HG02884 (cell line): ENCODE results near the gene KRTAP9-4.
"Not testable (repeated sequence)": the region's sequence is repeated elsewhere in the genome, so short reads cannot be mapped to it uniquely, and the experiment has no call there.

Source experiments
- ATAC-seq: cut with Tn5 transposase; IDR thresholded peaks from one replicate; pipeline ENCODE4 v1.9.1; 2021; ENCODE audit warnings: mild to moderate bottlenecking, moderate library complexity; ENCODE audit not compliant: unreplicated experiment

Gene KRTAP9-4

DNA sequence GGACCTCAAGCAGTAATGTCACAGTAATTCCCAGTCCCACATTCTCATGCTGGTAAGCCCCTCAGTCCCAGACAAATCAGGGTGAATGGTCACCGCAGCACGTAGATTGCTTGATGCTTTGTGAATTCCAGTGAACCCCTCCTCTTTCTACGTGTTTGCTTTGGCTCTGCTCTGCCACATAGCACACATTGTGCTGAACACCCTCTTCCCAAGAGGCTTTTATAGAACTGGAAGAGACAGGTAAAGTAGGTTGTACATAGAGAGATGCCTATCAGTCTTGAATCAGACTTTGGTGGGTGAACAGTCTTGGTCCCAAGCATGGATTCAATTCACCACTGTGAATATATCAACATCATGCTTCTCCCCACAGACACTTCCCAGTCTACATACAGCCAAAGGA, 15.1 kb downstream of the KRTAP9-4 start:
- no peak for ATAC-seq

DNA sequence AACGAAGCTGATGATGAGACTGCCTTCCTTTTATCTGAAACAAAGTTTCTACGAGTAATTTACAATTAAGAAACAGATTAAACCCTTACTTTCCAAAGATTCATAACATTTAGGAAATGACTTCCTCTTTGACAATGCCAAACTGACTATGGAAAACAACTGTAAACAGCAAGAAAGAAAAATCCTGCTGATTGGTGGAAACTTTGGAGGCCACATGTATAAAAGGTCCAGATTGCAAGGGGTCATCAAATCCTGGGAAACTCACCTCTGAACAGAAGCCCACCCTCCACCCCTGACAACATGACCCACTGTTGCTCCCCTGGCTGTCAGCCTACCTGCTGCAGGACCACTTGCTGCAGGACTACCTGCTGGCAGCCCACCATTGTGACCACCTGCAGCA, 15.6 kb downstream of the KRTAP9-4 start, which contains the start of gene KRTAP9-6:
TSS of gene KRTAP9-6 (plus strand) at position 301 of the 400 bp plus-strand sequence. CDS start at position 301, 0 bp downstream.
- no peak for ATAC-seq

DNA sequence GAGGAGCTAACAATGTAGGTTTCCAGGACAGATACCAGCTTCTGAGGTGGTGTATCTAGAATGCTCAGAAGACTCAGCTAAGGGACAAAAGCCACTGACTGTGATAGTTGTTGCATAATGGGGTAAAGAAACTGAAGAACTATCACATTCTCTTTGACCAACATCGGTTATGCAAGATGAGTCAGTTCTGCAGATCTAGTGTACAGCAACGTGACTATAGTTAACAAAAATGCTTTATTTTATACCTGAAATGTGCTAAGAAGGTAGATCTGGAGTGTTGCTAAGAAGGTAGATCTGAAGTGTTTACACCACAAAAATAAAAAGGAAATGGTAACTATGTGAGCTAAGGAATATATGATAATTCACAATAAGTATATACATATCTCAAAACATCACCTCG, 18.2 kb downstream of the KRTAP9-4 start:
- ATAC-seq = no peak

DNA sequence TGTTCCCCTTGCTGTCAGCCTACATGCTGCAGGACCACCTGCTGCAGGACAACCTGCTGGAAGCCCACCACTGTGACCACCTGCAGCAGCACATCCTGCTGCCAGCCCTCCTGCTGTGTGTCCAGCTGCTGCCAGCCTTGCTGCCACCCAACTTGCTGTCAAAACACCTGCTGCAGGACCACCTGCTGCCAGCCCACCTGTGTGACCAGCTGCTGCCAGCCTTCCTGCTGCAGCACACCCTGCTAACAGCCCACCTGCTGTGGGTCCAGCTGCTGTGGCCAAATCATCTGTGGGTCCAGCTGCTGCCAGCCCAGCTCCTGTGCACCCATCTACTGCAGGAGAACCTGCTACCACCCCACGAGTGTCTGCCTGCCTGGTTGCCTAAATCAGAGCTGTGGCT, 21.8 kb downstream of the KRTAP9-4 start:
- ATAC-seq = not testable (repeated sequence)

DNA sequence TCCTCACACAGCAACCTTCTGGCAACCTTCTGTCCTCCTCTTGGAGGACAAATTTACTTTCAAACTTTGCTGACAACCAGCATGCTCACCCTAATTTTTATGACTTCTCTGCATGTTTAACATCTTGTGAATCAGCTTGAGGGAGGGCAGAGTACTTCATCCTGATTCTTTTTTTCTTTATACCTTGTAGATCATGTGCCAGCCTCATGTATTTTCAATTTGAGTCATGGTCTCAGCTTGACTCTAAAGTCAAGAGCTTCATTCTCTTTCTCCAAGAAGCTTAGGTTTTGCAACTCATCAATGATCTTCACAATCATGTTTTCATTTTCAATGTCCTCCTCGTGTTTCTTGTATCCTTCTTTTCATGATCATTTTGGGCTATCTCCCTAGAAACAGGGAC, 22.4 kb downstream of the KRTAP9-4 start:
- no peak for ATAC-seq

DNA sequence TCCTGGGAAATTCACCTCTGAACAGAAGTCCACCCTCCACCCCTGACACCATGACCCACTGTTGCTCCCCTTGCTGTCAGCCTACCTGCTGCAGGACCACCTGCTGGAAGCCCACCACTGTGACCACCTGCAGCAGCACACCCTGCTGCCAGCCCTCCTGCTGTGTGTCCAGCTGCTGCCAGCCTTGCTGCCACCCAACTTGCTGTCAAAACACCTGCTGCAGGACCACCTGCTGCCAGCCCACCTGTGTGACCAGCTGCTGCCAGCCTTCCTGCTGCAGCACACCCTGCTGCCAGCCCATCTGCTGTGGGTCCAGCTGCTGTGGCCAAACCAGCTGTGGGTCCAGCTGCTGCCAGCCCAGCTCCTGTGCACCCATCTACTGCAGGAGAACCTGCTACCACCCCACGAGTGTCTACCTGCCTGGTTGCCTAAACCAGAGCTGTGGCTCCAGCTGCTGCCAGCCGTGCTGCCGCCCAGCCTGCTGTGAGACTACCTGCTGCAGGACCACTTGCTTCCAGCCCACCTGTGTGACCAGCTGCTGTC, 26.2 kb downstream of the KRTAP9-4 start, which contains the start of gene KRTAP9-7:
TSS of gene KRTAP9-7 (plus strand) at position 51 of the 543 bp plus-strand sequence. CDS start at position 51, 0 bp downstream.
- ATAC-seq = not testable (repeated sequence)

DNA sequence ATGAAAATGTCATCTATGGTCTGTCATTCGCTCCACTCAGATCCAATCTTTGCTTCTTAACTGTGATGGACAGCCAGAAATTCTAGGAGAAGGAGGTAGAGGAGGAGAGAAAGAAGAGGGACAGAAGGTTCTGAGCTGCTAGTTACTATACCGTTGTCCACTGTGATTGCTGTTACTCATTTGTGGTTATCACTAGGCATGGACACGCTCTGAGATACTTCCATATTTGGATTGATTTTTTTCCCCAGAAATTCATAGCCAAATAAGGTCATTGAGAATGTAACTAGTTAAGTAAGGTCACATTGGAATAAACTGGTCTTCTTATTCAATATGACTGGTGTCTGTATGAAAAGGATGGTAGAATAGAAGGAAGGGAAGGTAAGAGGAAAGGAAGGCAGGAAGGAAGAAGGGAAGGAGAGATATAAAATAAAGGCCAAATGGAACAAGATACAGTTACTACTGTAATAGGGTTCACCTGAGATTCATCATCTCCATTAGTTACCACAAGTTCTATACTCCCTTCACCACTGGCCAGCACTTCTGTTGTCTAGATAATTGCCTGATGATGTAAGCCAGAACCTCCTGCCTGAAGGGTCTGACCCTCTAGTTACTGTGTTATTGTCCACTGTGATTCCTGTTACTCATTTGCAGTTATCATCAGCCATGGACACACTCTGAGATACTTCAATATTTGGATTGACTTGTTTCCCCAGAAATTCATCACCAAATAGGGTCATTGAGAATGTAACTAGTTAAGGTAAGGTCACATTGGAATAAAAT, 28.9 kb downstream of the KRTAP9-4 start:
- no peak for ATAC-seq

DNA sequence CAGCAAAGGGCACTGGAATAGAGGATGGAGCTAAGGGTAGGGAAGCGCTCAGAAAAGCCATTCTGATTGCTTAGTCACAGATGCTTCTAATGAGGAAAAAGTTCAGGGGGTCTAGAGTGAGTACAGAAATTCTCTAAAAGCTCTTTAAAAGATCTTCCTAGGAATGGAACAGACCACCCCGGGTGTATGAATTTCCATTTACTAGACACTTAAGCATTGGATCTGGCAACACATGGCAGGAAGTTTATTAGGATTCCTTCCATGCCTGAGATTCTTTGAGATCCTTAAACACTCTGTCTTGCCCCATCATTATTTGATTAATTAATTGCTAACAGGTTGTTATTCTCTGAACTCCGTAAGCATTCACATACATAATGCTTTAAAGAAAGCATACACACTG, 34.6 kb downstream of the KRTAP9-4 start:
- no peak for ATAC-seq

DNA sequence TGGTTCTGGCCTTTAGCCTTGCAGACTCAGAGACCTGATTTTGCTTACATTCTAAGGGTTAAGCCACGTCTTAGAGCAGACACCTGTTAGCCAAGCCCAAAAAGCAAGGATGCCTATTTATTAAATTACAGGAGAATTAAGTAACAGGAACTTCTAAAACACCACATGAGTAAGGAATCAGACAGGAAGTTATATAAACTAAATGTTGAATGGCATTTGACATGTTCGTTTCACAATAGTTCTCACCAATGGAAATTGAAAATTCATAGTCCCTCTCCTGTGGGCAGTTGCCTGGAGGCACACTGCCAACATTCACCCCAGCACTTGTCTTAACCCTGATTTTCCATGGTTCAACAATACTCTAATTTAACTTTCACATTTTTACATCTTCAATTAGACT, 35.1 kb downstream of the KRTAP9-4 start:
- no peak for ATAC-seq

DNA sequence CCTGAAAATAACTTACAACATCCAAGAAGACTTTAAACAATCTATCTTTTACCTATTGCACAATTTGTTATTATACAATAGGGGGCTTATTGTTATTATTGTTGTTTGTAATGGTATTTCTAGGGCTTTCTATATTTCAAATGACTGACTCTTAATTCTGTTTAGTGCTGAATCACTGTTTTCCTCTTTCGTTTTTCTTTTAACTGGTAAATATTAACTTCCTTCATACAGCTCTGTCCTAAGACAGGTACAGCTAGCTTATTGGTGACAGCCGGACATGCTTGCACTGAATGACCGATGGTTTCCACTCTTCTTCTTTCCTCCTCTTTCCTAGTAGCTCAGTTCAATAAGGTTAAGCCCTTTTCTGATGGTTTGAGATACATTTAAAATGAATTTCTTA, 37.6 kb downstream of the KRTAP9-4 start:
- ATAC-seq = no peak

DNA sequence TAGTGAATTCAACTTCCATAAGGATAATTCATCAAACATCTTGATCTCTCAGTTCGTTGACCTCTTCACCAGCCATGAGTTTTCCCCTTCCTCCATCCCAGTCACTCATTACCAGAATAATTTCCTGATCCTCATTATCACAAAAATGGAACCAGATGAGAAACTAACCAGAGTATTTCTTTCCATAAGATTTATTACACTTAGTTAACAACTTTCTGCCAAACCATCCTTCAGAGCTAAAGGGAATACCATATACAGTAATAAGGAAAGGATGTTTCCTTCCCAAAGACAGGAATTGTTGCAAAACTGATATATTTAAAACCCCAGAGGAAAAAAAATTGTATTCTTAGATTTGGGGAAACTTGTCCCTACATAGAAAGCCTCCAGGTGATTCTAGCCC, 44.5 kb downstream of the KRTAP9-4 start:
- ATAC-seq = no peak

DNA sequence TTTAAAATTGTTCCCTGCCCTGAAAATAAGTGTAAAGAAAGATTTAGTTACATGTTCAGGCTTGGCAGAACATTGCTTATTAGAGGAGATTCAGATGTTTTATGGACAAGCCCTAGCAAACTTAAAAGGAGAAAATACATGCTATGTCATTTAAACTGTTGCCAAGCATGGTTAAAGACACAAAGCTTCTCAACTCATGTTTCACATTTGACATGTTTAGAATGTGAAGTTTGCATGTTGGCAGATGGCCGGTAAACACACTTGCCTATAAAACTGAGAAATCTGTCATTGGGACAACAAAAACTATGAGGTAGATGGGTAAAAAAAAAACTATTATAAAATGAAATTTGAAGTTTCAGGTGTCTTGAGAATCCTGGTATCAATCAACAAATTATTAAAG, 47.4 kb downstream of the KRTAP9-4 start:
- no peak for ATAC-seq

DNA sequence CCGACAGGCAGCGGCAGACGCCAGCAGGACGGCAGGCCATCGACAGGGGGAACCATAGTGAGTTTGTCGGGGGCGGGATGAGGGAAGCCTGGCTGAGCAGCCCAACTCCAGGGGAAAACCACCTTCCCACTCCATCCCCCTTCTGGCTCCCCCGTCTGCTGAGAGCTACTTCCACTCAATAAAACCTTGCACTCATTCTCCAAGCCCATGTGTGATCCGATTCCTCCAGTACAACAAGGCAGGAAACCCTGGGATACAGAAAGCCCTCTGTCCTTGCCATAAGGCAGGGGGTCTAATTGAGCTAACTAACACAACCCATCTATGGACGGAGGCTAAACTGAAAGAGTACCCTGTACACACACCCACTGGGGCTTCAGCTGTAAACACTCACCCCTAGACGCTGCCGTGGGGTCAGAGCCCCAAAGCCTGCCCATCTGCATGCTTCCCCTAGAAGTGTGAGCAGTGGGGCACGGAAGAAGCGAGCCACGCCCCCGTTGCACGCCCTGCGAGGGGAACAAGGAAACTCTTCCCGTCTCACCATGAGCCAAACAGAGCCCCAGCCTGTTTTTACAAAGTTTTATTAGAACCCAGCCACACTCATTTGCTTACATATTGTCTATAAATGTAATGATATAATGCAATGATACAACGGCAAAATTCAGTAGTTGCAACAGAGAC, 49.1 kb downstream of the KRTAP9-4 start:
- no peak for ATAC-seq
